Left kidney (tissue), 8 donors: ENCODE data around the gene SLC35E3. TPM values are rescaled to one million over a fixed set of nuclear protein-coding genes. Genes with fewer than 3 reads are reported as not detected.

ENCODE experiments used
- DNase-seq: peaks from one replicate; pipeline ENCODE4 v3.0.0-alpha.2; 2013
- long read RNA-seq, 8 donors: transcript quantifications; one replicate each; lab custom pipeline, GENCODE V29; 2026
- polyA plus RNA-seq: library from polyadenylated mRNA; unstranded; fragments of 120-200 nt; gene quantifications from one replicate; pipeline ENCODE4 v1.2.1, GENCODE V29; 2013; ENCODE audit not compliant: insufficient read length

Gene SLC35E3
- polyA plus RNA-seq: 23.0 TPM
- long read RNA-seq, donor 1, full-length matches to known transcripts: 12 of 12 reads
- long read RNA-seq, donor 1, partial matches to known transcripts: 0 of 12 reads
- long read RNA-seq, donor 1, other reads (novel, unspliced or antisense): 0 of 12 reads
- long read RNA-seq, donor 2, full-length matches to known transcripts: 5 of 5 reads
- long read RNA-seq, donor 2, partial matches to known transcripts: 0 of 5 reads
- long read RNA-seq, donor 2, other reads (novel, unspliced or antisense): 0 of 5 reads
- long read RNA-seq, donor 3, full-length matches to known transcripts: 6 of 12 reads
- long read RNA-seq, donor 3, partial matches to known transcripts: 6 of 12 reads
- long read RNA-seq, donor 3, other reads (novel, unspliced or antisense): 0 of 12 reads
- long read RNA-seq, donor 4: 0 reads
- long read RNA-seq, donor 5, full-length matches to known transcripts: 10 of 10 reads
- long read RNA-seq, donor 5, partial matches to known transcripts: 0 of 10 reads
- long read RNA-seq, donor 5, other reads (novel, unspliced or antisense): 0 of 10 reads
- long read RNA-seq, donor 6, full-length matches to known transcripts: 7 of 18 reads
- long read RNA-seq, donor 6, partial matches to known transcripts: 11 of 18 reads
- long read RNA-seq, donor 6, other reads (novel, unspliced or antisense): 0 of 18 reads
- long read RNA-seq, donor 7, full-length matches to known transcripts: 5 of 12 reads
- long read RNA-seq, donor 7, partial matches to known transcripts: 7 of 12 reads
- long read RNA-seq, donor 7, other reads (novel, unspliced or antisense): 0 of 12 reads
- long read RNA-seq, donor 8, full-length matches to known transcripts: 2 of 2 reads
- long read RNA-seq, donor 8, partial matches to known transcripts: 0 of 2 reads
- long read RNA-seq, donor 8, other reads (novel, unspliced or antisense): 0 of 2 reads

GRCh38 chr12:68745904-68746571 lies at the start of gene SLC35E3:
SLC35E3 (plus strand) TSS chr12:68746176; CDS start chr12:68746378, 202 bp downstream.
- peak; percentile 89 for DNase-seq

- DNase-seq: no peak
Observed at GRCh38 chr12:68699486-68699885, 46.5 kb upstream of the SLC35E3 start.

GRCh38 chr12:68727776-68728175 lies 18.2 kb upstream of the SLC35E3 start:
- DNase-seq: no peak

GRCh38 chr12:68733661-68734071 lies 12.3 kb upstream of the SLC35E3 start:
- no peak for DNase-seq

GRCh38 chr12:68739891-68740290 lies 6.1 kb upstream of the SLC35E3 start:
- DNase-seq: no peak

- DNase-seq: no peak
Observed at GRCh38 chr12:68743356-68743755, 2.6 kb upstream of the SLC35E3 start.

- no peak for DNase-seq
Observed at GRCh38 chr12:68745376-68745903, 536 bp upstream of the SLC35E3 start.

- DNase-seq: peak; percentile 41
Observed at GRCh38 chr12:68746572-68747180, 700 bp downstream of the SLC35E3 start.

- DNase-seq: no peak
Observed at GRCh38 chr12:68749443-68749842, 3.5 kb downstream of the SLC35E3 start.

- no peak for DNase-seq
Observed at GRCh38 chr12:68749861-68750260, 3.9 kb downstream of the SLC35E3 start.

GRCh38 chr12:68750506-68750905 lies 4.5 kb downstream of the SLC35E3 start:
- DNase-seq: no peak

- DNase-seq: no peak
Observed at GRCh38 chr12:68755536-68756243, 9.7 kb downstream of the SLC35E3 start.

- no peak for DNase-seq
Observed at GRCh38 chr12:68759852-68760251, 13.9 kb downstream of the SLC35E3 start.

GRCh38 chr12:68760806-68761441 lies 14.9 kb downstream of the SLC35E3 start:
- no peak for DNase-seq

GRCh38 chr12:68761442-68761812 lies 15.5 kb downstream of the SLC35E3 start:
- DNase-seq: no peak

- no peak for DNase-seq
Observed at GRCh38 chr12:68761901-68762630, 16.1 kb downstream of the SLC35E3 start.

GRCh38 chr12:68762691-68763090 lies 16.7 kb downstream of the SLC35E3 start:
- no peak for DNase-seq

GRCh38 chr12:68765696-68766095 lies 19.7 kb downstream of the SLC35E3 start:
- DNase-seq: no peak

GRCh38 chr12:68766646-68767045 lies 20.7 kb downstream of the SLC35E3 start:
- DNase-seq: no peak

- DNase-seq: no peak
Observed at GRCh38 chr12:68767191-68767590, 21.2 kb downstream of the SLC35E3 start.
